RWPE2 (cell line): ENCODE data around the gene GIMAP8.
"Not testable (repeated sequence)": the region's sequence is repeated elsewhere in the genome, so short reads cannot be mapped to it uniquely, and the experiment has no call there.

Source experiments
- ATAC-seq: fragments of 200-7000 bp; cut with Tn5 transposase; 3 replicates; pipeline ENCODE4 v1.9.1; 2021; ENCODE audit warnings: low read depth
- DNase-seq: peaks from one replicate; pipeline ENCODE4 v3.0.0-alpha.2; 2020; ENCODE audit warnings: low spot score
- H3K27ac ChIP-seq: fragments of 450-650 bp; 2 replicates; pipeline ENCODE4 v1.5.1; 2017; ENCODE audit warnings: mild to moderate bottlenecking; ENCODE audit not compliant: poor library complexity, severe bottlenecking
- H3K27me3 ChIP-seq: fragments of 250-450 bp; sonication (Bioruptor Pico); 2 replicates; pipeline ENCODE4 v1.5.1; 2021; ENCODE audit warnings: mild to moderate bottlenecking, moderate library complexity; ENCODE audit not compliant: insufficient read depth, poor library complexity, severe bottlenecking
- H3K36me3 ChIP-seq: fragments of 250-450 bp; sonication (Bioruptor Pico); 2 replicates; pipeline ENCODE4 v1.5.1; 2020; ENCODE audit warnings: low read depth, mild to moderate bottlenecking, moderate library complexity
- H3K4me1 ChIP-seq: fragments of 250-450 bp; sonication (Bioruptor Pico); 2 replicates; pipeline ENCODE4 v1.5.1; 2021; ENCODE audit warnings: mild to moderate bottlenecking, moderate library complexity; ENCODE audit not compliant: insufficient read depth, poor library complexity, severe bottlenecking
- H3K4me3 ChIP-seq: fragments of 250-450 bp; sonication (Bioruptor Pico); 2 replicates; pipeline ENCODE4 v1.5.1; 2021; ENCODE audit warnings: mild to moderate bottlenecking, moderate library complexity; ENCODE audit not compliant: severe bottlenecking
- H3K9me3 ChIP-seq: fragments of 250-450 bp; sonication (Bioruptor Pico); 2 replicates; pipeline ENCODE4 v1.5.1; 2021; ENCODE audit warnings: mild to moderate bottlenecking, moderate library complexity; ENCODE audit not compliant: severe bottlenecking
- CTCF ChIP-seq: fragments of 450-650 bp; IDR thresholded peaks from one replicate; pipeline ENCODE4 v1.5.1; 2017; ENCODE audit warnings: mild to moderate bottlenecking, moderate library complexity; ENCODE audit not compliant: poor library complexity, severe bottlenecking

Gene GIMAP8

GRCh38 chr7:150453892-150454291 lies 3.5 kb downstream of the GIMAP8 start:
- peaks cover 4% of the 10 kb centered on the region for H3K27me3 ChIP-seq
- DNase-seq (no peak), ATAC-seq (no peak)
- H3K4me3 ChIP-seq = no peak overlapping the region
- peaks cover 2% of the 10 kb centered on the region for H3K9me3 ChIP-seq
- no peak for TF ChIP-seq CTCF
- H3K27ac ChIP-seq = no peak overlapping the region
- H3K4me1 ChIP-seq = no peaks in the 10 kb centered on the region
- H3K36me3 ChIP-seq = no peaks in the 10 kb centered on the region

- not testable (repeated sequence) for H3K27ac ChIP-seq, H3K27me3 ChIP-seq, H3K36me3 ChIP-seq, H3K9me3 ChIP-seq, H3K4me1 ChIP-seq, ATAC-seq, DNase-seq, H3K4me3 ChIP-seq
These were observed 6.6 kb downstream of the GIMAP8 start for GRCh38 chr7:150457064-150457463.

- Histone ChIP-seq H3K36me3 (no peaks in the 10 kb centered on the region), H3K4me1 (no peaks in the 10 kb centered on the region), H3K27me3 (no peaks in the 10 kb centered on the region), H3K27ac (no peak overlapping the region), H3K9me3 (peaks cover 2% of the 10 kb centered on the region), H3K4me3 (no peak overlapping the region)
- ATAC-seq = no peak
- no peak for DNase-seq
- TF ChIP-seq CTCF = no peak
These were observed 7.8 kb downstream of the GIMAP8 start for GRCh38 chr7:150458235-150458634.

GRCh38 chr7:150458756-150459155 lies 8.3 kb downstream of the GIMAP8 start:
- DNase-seq (no peak), ATAC-seq (no peak)
- Histone ChIP-seq H3K4me3 (no peak overlapping the region), H3K36me3 (no peaks in the 10 kb centered on the region), H3K4me1 (no peaks in the 10 kb centered on the region), H3K9me3 (peaks cover 2% of the 10 kb centered on the region), H3K27me3 (no peaks in the 10 kb centered on the region), H3K27ac (no peak overlapping the region)
- no peak for TF ChIP-seq CTCF

GRCh38 chr7:150461520-150461919 lies 11.1 kb downstream of the GIMAP8 start:
- Histone ChIP-seq H3K36me3 (no peaks in the 10 kb centered on the region), H3K9me3 (peaks cover 4% of the 10 kb centered on the region), H3K4me1 (no peaks in the 10 kb centered on the region), H3K4me3 (no peak overlapping the region), H3K27me3 (no peaks in the 10 kb centered on the region), H3K27ac (no peak overlapping the region)
- no peak for DNase-seq
- no peak for ATAC-seq
- TF ChIP-seq CTCF = no peak
